Kidney capillary endothelial cell (primary cell): ENCODE measurements around the gene CSMD2.
A peak's percentile ranks its signal among the peaks of the same experiment; 100 is the strongest.

Source experiments
- DNase-seq: peaks from one replicate; pipeline ENCODE4 v3.0.0-alpha.2; 2018; ENCODE audit warnings: low spot score

The CSMD2 gene

GRCh38 chr1:34155860-34156259 is 9.2 kb downstream of the CSMD2 start:
- no peak for DNase-seq

- DNase-seq, result no peak
Observed at GRCh38 chr1:34153246-34153645, 11.8 kb downstream of the CSMD2 start.

GRCh38 chr1:34149501-34149900 is 15.5 kb downstream of the CSMD2 start:
- no peak for DNase-seq

GRCh38 chr1:34147301-34147700 is 17.7 kb downstream of the CSMD2 start:
- no peak for DNase-seq

GRCh38 chr1:34144766-34145165 is 20.3 kb downstream of the CSMD2 start:
- DNase-seq, result no peak

GRCh38 chr1:34143975-34144374 is 21.1 kb downstream of the CSMD2 start:
- no peak for DNase-seq

GRCh38 chr1:34140011-34140676 is 24.9 kb downstream of the CSMD2 start:
- no peak for DNase-seq

GRCh38 chr1:34137411-34137810 is 27.6 kb downstream of the CSMD2 start:
- DNase-seq, result no peak

GRCh38 chr1:34132161-34132420 is 32.9 kb downstream of the CSMD2 start:
- no peak for DNase-seq

- DNase-seq, result no peak
Observed at GRCh38 chr1:34131396-34132160, 33.5 kb downstream of the CSMD2 start.

- no peak for DNase-seq
Observed at GRCh38 chr1:34130306-34130705, 34.7 kb downstream of the CSMD2 start.

GRCh38 chr1:34129630-34130029 is 35.4 kb downstream of the CSMD2 start:
- no peak for DNase-seq

- DNase-seq, result no peak
Observed at GRCh38 chr1:34128186-34128889, 36.7 kb downstream of the CSMD2 start.

GRCh38 chr1:34127006-34128000 is 37.7 kb downstream of the CSMD2 start:
- DNase-seq, result no peak

- no peak for DNase-seq
Observed at GRCh38 chr1:34126486-34126885, 38.5 kb downstream of the CSMD2 start.

GRCh38 chr1:34125721-34126380 is 39.2 kb downstream of the CSMD2 start:
- no peak for DNase-seq

- DNase-seq, result no peak
Observed at GRCh38 chr1:34122080-34122932, 42.7 kb downstream of the CSMD2 start.

- no peak for DNase-seq
Observed at GRCh38 chr1:34115233-34115632, 49.8 kb downstream of the CSMD2 start.

GRCh38 chr1:34113887-34114286 is 51.1 kb downstream of the CSMD2 start:
- peak; percentile 2 for DNase-seq

GRCh38 chr1:34113362-34113761 is 51.7 kb downstream of the CSMD2 start:
- no peak for DNase-seq

GRCh38 chr1:34108711-34109110 is 56.3 kb downstream of the CSMD2 start:
- DNase-seq, result no peak
